Measurements from ENCODE around the gene STX11.

STX11 gene

GRCh38 chr6:144156338-144156737 lies 6.0 kb downstream of the STX11 start:
- Histone ChIP-seq H3K27ac (ENCODE audit: low read depth, low read length) (no peak overlapping the region), H3K4me1 (ENCODE audit: insufficient read depth, low read length) (peaks cover 16% of the 10 kb centered on the region), H3K27me3 (ENCODE audit: control insufficient read depth in 1 of 2, insufficient read depth in 2 of 2, low read length in 2 of 2) (no peaks in the 10 kb centered on the region), H3K36me3 (ENCODE audit: insufficient read depth, low read length) (no peaks in the 10 kb centered on the region), H3K9me3 (ENCODE audit: low read length) (no peaks in the 10 kb centered on the region), H3K4me3 (ENCODE audit: low read depth in 1 of 2, low read length in 2 of 2) (no peak overlapping the region), H3K9ac (ENCODE audit: low read length) (no peak overlapping the region)

DNA sequence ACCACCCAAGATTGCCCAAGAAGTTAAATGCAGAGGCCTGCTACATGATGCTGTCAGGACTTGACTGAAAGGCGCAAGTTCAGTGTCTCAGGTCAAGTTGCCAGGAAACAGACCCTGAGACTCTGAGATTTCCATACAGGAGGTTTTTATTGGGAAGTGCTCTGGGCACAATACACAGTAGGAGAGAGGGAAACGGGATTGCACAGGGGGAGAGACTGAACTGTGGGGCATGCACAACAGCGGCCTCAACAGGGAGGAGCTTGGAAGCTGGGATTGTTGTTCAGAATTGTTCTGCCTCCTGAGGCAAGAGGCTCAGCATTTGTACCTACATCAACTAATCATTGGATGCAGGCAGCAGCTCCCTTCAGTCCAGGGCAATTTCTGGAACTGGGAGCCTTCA lies 6.7 kb downstream of the STX11 start:
- Histone ChIP-seq H3K27ac (ENCODE audit: low read depth, low read length) (no peak overlapping the region), H3K9ac (ENCODE audit: low read length) (no peak overlapping the region), H3K9me3 (ENCODE audit: low read length) (no peaks in the 10 kb centered on the region), H3K4me1 (ENCODE audit: insufficient read depth, low read length) (peaks cover 10% of the 10 kb centered on the region), H3K36me3 (ENCODE audit: insufficient read depth, low read length) (no peaks in the 10 kb centered on the region), H3K4me3 (ENCODE audit: low read depth in 1 of 2, low read length in 2 of 2) (no peak overlapping the region), H3K27me3 (ENCODE audit: control insufficient read depth in 1 of 2, insufficient read depth in 2 of 2, low read length in 2 of 2) (no peaks in the 10 kb centered on the region)

DNA sequence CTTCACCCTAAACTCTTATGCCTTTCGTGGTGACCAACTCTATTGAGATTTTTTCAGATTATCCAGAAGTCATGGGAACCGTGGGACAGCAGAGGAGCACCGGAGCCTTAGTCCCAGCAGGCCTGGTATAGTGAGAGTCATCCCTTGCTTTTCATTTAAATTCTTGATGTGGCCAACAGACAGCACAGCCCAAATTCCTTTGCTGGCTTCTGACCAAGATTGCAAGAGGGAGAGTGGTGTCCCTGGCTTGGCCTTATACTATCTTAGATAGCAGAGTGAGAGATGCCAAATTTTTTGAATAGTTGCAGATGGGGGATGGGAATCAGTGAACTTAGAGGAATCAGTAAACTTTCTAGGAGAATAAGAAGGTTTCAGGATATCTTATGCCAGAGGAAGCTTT lies 7.8 kb downstream of the STX11 start:
- Histone ChIP-seq H3K4me1 (ENCODE audit: insufficient read depth, low read length) (peaks cover 10% of the 10 kb centered on the region), H3K27me3 (ENCODE audit: control insufficient read depth in 1 of 2, insufficient read depth in 2 of 2, low read length in 2 of 2) (no peaks in the 10 kb centered on the region), H3K36me3 (ENCODE audit: insufficient read depth, low read length) (no peaks in the 10 kb centered on the region), H3K4me3 (ENCODE audit: low read depth in 1 of 2, low read length in 2 of 2) (no peak overlapping the region), H3K9ac (ENCODE audit: low read length) (no peak overlapping the region), H3K9me3 (ENCODE audit: low read length) (no peaks in the 10 kb centered on the region), H3K27ac (ENCODE audit: low read depth, low read length) (no peak overlapping the region)

DNA sequence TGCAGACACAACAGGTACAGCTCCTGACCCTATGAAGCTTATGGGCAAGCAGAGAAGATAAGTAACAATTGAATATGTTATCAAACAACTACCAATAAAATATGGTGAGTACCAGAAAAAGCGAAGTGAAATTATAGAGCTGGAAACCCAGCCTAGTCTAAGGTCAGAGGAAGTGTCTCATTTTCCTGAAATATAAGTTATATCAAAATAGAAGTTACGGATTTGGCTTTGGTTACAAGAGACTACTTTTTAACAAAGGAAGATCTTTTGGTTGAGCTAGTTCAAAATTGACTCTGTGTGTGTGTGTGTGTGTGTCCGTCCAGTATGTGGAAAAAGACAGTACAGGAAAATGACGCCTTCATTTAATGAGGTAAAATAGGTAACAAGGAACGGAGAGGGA lies 8.9 kb downstream of the STX11 start:
- no peaks in the 10 kb centered on the region for H3K9me3 ChIP-seq (ENCODE audit: low read length)
- H3K4me3 ChIP-seq (ENCODE audit: low read depth in 1 of 2, low read length in 2 of 2) = no peak overlapping the region
- H3K27me3 ChIP-seq (ENCODE audit: control insufficient read depth in 1 of 2, insufficient read depth in 2 of 2, low read length in 2 of 2) = no peaks in the 10 kb centered on the region
- peaks cover 10% of the 10 kb centered on the region for H3K4me1 ChIP-seq (ENCODE audit: insufficient read depth, low read length)
- H3K9ac ChIP-seq (ENCODE audit: low read length) = no peak overlapping the region
- no peak overlapping the region for H3K27ac ChIP-seq (ENCODE audit: low read depth, low read length)
- H3K36me3 ChIP-seq (ENCODE audit: insufficient read depth, low read length) = no peaks in the 10 kb centered on the region

- Histone ChIP-seq H3K36me3 (ENCODE audit: insufficient read depth, low read length) (no peaks in the 10 kb centered on the region), H3K9me3 (ENCODE audit: low read length) (no peaks in the 10 kb centered on the region), H3K4me1 (ENCODE audit: insufficient read depth, low read length) (peaks cover 10% of the 10 kb centered on the region), H3K27me3 (ENCODE audit: control insufficient read depth in 1 of 2, insufficient read depth in 2 of 2, low read length in 2 of 2) (no peaks in the 10 kb centered on the region), H3K27ac (ENCODE audit: low read depth, low read length) (no peak overlapping the region), H3K9ac (ENCODE audit: low read length) (no peak overlapping the region), H3K4me3 (ENCODE audit: low read depth in 1 of 2, low read length in 2 of 2) (no peak overlapping the region)
These were observed 9.4 kb downstream of the STX11 start for GRCh38 chr6:144159742-144160141.

DNA sequence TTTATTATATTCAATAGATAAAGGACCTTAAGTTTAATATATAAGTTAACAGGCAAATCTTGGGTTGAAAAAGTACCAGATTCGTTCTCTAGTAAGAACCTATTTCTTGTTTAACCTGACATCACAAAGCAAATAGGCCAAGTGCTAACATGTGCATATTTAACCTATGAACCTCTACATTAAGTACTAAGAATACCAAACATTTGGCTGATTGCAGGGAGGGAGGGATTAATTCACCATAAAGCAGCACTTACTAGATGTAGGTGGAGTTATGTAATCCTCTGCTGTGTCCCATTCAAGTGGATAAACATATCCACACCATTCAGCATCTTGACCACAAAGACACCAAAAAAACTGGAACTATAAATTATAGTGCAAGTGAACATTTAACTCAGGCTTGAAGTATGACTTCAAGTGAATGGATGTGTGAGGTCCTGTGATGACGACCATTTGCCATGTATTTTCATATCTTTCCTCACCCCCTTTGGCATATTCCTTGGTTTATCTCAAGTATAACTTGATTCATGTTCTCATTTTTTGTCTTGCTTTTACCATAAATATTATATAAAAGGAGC lies 10.2 kb downstream of the STX11 start:
- H3K27ac ChIP-seq (ENCODE audit: low read depth, low read length) = no peak overlapping the region
- no peaks in the 10 kb centered on the region for H3K9me3 ChIP-seq (ENCODE audit: low read length)
- H3K4me1 ChIP-seq (ENCODE audit: insufficient read depth, low read length) = peaks cover 10% of the 10 kb centered on the region
- H3K27me3 ChIP-seq (ENCODE audit: control insufficient read depth in 1 of 2, insufficient read depth in 2 of 2, low read length in 2 of 2) = no peaks in the 10 kb centered on the region
- no peaks in the 10 kb centered on the region for H3K36me3 ChIP-seq (ENCODE audit: insufficient read depth, low read length)
- H3K4me3 ChIP-seq (ENCODE audit: low read depth in 1 of 2, low read length in 2 of 2) = no peak overlapping the region
- no peak overlapping the region for H3K9ac ChIP-seq (ENCODE audit: low read length)

GRCh38 chr6:144161975-144162374 lies 11.7 kb downstream of the STX11 start:
- Histone ChIP-seq H3K36me3 (ENCODE audit: insufficient read depth, low read length) (no peaks in the 10 kb centered on the region), H3K4me3 (ENCODE audit: low read depth in 1 of 2, low read length in 2 of 2) (no peak overlapping the region), H3K9me3 (ENCODE audit: low read length) (no peaks in the 10 kb centered on the region), H3K27ac (ENCODE audit: low read depth, low read length) (no peak overlapping the region), H3K27me3 (ENCODE audit: control insufficient read depth in 1 of 2, insufficient read depth in 2 of 2, low read length in 2 of 2) (no peaks in the 10 kb centered on the region), H3K9ac (ENCODE audit: low read length) (no peak overlapping the region), H3K4me1 (ENCODE audit: insufficient read depth, low read length) (peaks cover 10% of the 10 kb centered on the region)

DNA sequence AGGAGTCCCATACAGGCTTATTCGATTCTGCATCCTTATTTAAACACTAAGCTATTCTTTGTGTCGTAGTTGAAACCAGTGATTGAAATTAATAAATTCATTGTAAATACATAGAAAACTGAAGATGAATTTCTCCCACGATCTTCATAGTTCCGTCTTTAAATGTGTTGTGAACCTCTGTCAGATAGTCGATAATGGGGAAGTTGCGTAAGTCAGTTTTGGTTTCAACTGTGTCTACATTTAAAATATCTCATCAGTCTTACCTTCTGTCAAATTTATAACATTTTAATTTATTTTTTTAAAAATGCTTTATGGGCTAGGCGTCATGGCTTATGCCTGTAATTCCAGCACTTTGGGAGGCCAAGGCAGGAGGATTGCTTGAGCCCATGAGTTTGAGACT lies 12.7 kb downstream of the STX11 start:
- H3K36me3 ChIP-seq (ENCODE audit: insufficient read depth, low read length) = no peaks in the 10 kb centered on the region
- no peak overlapping the region for H3K4me3 ChIP-seq (ENCODE audit: low read depth in 1 of 2, low read length in 2 of 2)
- H3K4me1 ChIP-seq (ENCODE audit: insufficient read depth, low read length) = peaks cover 8% of the 10 kb centered on the region
- H3K9ac ChIP-seq (ENCODE audit: low read length) = no peak overlapping the region
- H3K27me3 ChIP-seq (ENCODE audit: control insufficient read depth in 1 of 2, insufficient read depth in 2 of 2, low read length in 2 of 2) = no peaks in the 10 kb centered on the region
- H3K9me3 ChIP-seq (ENCODE audit: low read length) = no peaks in the 10 kb centered on the region
- H3K27ac ChIP-seq (ENCODE audit: low read depth, low read length) = no peak overlapping the region

- Histone ChIP-seq H3K4me3 (ENCODE audit: low read depth in 1 of 2, low read length in 2 of 2) (no peak overlapping the region), H3K4me1 (ENCODE audit: insufficient read depth, low read length) (no peaks in the 10 kb centered on the region), H3K9ac (ENCODE audit: low read length) (no peak overlapping the region), H3K36me3 (ENCODE audit: insufficient read depth, low read length) (no peaks in the 10 kb centered on the region), H3K9me3 (ENCODE audit: low read length) (no peaks in the 10 kb centered on the region), H3K27ac (ENCODE audit: low read depth, low read length) (no peak overlapping the region), H3K27me3 (ENCODE audit: control insufficient read depth in 1 of 2, insufficient read depth in 2 of 2, low read length in 2 of 2) (no peaks in the 10 kb centered on the region)
These were observed 15.5 kb downstream of the STX11 start for GRCh38 chr6:144165784-144166183.

DNA sequence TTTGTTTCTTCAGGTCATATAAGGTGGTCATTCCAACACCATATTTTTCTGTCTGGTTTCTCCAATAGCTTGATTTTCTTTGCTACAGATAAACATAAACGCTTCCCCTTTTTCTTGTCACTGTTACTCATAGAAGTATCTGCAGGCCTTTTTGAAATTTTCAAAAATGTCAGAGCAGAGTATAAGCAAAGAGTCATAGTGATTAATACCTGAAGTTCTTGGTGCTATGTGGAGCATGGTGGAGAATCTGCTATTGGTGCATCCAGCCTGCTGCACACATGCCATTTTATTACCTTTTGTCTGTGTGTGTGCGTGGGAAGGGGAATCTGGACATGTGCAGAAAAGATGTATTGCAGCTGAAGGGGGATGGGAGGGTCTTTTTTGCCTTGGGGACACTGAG lies 19.7 kb downstream of the STX11 start:
- Histone ChIP-seq H3K9ac (ENCODE audit: low read length) (no peak overlapping the region), H3K9me3 (ENCODE audit: low read length) (no peaks in the 10 kb centered on the region), H3K27me3 (ENCODE audit: control insufficient read depth in 1 of 2, insufficient read depth in 2 of 2, low read length in 2 of 2) (no peaks in the 10 kb centered on the region), H3K4me3 (ENCODE audit: low read depth in 1 of 2, low read length in 2 of 2) (no peak overlapping the region), H3K36me3 (ENCODE audit: insufficient read depth, low read length) (no peaks in the 10 kb centered on the region), H3K27ac (ENCODE audit: low read depth, low read length) (no peak overlapping the region), H3K4me1 (ENCODE audit: insufficient read depth, low read length) (no peaks in the 10 kb centered on the region)

DNA sequence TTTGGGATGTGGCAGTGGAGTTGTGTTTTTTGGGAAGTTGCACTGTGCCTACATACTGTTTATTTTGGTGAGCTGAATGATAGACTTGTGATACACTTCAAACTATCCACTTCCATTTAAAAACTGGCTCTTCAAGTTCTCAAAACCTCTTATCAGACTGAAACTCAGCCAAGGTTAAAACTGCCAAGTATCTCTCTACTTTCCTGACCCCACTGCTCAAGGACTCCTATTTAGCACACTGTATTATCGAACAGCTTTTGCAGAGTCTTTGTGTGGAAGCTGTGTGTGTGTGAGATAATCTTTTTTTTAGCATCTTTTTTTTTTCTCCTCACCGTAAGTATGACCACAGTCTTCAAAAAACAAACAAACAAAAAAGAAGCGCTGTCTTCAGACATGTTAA lies 21.1 kb downstream of the STX11 start:
- Histone ChIP-seq H3K9me3 (ENCODE audit: low read length) (no peaks in the 10 kb centered on the region), H3K27ac (ENCODE audit: low read depth, low read length) (no peak overlapping the region), H3K4me3 (ENCODE audit: low read depth in 1 of 2, low read length in 2 of 2) (no peak overlapping the region), H3K36me3 (ENCODE audit: insufficient read depth, low read length) (no peaks in the 10 kb centered on the region), H3K27me3 (ENCODE audit: control insufficient read depth in 1 of 2, insufficient read depth in 2 of 2, low read length in 2 of 2) (no peaks in the 10 kb centered on the region), H3K4me1 (ENCODE audit: insufficient read depth, low read length) (no peaks in the 10 kb centered on the region), H3K9ac (ENCODE audit: low read length) (no peak overlapping the region)

GRCh38 chr6:144174006-144174405 lies 23.7 kb downstream of the STX11 start:
- no peaks in the 10 kb centered on the region for H3K27me3 ChIP-seq (ENCODE audit: control insufficient read depth in 1 of 2, insufficient read depth in 2 of 2, low read length in 2 of 2)

More at GRCh38 chr6:144174006-144174405, 23.7 kb downstream of the STX11 start:
- Histone ChIP-seq H3K9me3 (ENCODE audit: low read length) (no peaks in the 10 kb centered on the region), H3K4me1 (ENCODE audit: insufficient read depth, low read length) (no peaks in the 10 kb centered on the region), H3K36me3 (ENCODE audit: insufficient read depth, low read length) (no peaks in the 10 kb centered on the region), H3K27ac (ENCODE audit: low read depth, low read length) (no peak overlapping the region), H3K9ac (ENCODE audit: low read length) (no peak overlapping the region), H3K4me3 (ENCODE audit: low read depth in 1 of 2, low read length in 2 of 2) (no peak overlapping the region)
